Measurements from ENCODE around the gene CA11.
"Not testable (repeated sequence)": the region's sequence is repeated elsewhere in the genome, so short reads cannot be mapped to it uniquely, and the experiment has no call there.

GRCh38 chr19:48693629-48694028 is 47.6 kb upstream of the CA11 start:
- not testable (repeated sequence) for TF ChIP-seq POLR2AphosphoS5 (IDR thresholded peaks at IDR 0.05; ENCODE audit: low read depth, low read length); CTCF (IDR thresholded peaks at IDR 0.05); REST (IDR thresholded peaks at IDR 0.05; ENCODE audit: insufficient read depth in 1 of 2, low read depth in 2 of 2, low read length in 1 of 2)
